PFSK-1 (cell line): ENCODE results near the gene IRAK1BP1.

Source experiments
- FOXP2 ChIP-seq: optimal IDR thresholded peaks from 2 replicates; pipeline ENCODE3; 2011; ENCODE audit warnings: borderline replicate concordance, control low read depth, inconsistent platforms; ENCODE audit not compliant: insufficient read depth; ENCODE audit errors: extremely low read length, extremely low read depth
- POLR2AphosphoS5 ChIP-seq: IDR thresholded peaks from 2 replicates; pipeline ENCODE4 v1.6.1; 2012; ENCODE audit warnings: low read depth, mild to moderate bottlenecking, control low read depth, low read length, moderate library complexity
- REST ChIP-seq, 2 experiments: IDR thresholded peaks; 2 replicates each; pipeline versions ENCODE4 v1.6.1 to v1.8.0; 2011 to 2012; ENCODE audit warnings: low read depth in 2 of 2, low read length in 2 of 2, control low read depth in 1 of 2, inconsistent platforms in 1 of 2, mild to moderate bottlenecking in 1 of 2, moderate library complexity in 1 of 2; ENCODE audit not compliant: insufficient read depth in 1 of 2
- SIN3A ChIP-seq: IDR thresholded peaks from 2 replicates; pipeline ENCODE4 v1.6.1; 2012; ENCODE audit warnings: mild to moderate bottlenecking, low read length, moderate library complexity, borderline replicate concordance; ENCODE audit not compliant: insufficient read depth
- TAF1 ChIP-seq: IDR thresholded peaks from 2 replicates; pipeline ENCODE4 v1.6.1; 2012; ENCODE audit warnings: low read length, control low read depth, borderline replicate concordance; ENCODE audit not compliant: insufficient read depth

IRAK1BP1 gene

GRCh38 chr6:78854546-78854945 lies 12.8 kb upstream of the IRAK1BP1 start:
- TF ChIP-seq FOXP2 (no peak), TAF1 (no peak), POLR2AphosphoS5 (no peak), REST (IDR thresholded peaks at IDR 0.05; ENCODE audit: insufficient read depth in 1 of 2, low read depth in 2 of 2, low read length in 2 of 2) (no peak), SIN3A (no peak)

GRCh38 chr6:78861509-78861908 lies 5.8 kb upstream of the IRAK1BP1 start:
- TF ChIP-seq FOXP2, result no peak
- TF ChIP-seq REST (IDR thresholded peaks at IDR 0.05; ENCODE audit: insufficient read depth in 1 of 2, low read depth in 2 of 2, low read length in 2 of 2), result no peak
- no peak for TF ChIP-seq POLR2AphosphoS5
- TF ChIP-seq SIN3A, result no peak
- no peak for TF ChIP-seq TAF1

DNA sequence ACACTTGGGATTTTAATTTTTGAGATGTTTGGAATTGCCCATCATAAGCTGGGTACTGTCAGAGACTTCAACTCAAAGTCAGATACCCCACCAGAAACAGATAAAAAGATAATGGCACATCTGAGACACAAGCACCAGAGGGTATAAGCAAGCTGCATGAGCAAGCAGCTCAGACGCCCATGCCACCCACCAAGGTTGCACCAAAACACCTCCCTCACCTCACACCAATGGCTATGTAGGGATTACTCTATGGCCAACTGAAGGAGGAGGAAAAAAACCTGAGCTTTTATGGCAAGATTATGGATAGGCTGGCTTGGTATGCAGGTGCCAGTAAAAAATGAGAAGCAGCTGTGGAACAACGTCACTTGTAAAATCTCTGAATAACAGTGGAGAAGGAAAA lies 3.8 kb upstream of the IRAK1BP1 start:
- no peak for TF ChIP-seq FOXP2
- TF ChIP-seq REST (IDR thresholded peaks at IDR 0.05; ENCODE audit: insufficient read depth in 1 of 2, low read depth in 2 of 2, low read length in 2 of 2), result no peak
- TF ChIP-seq TAF1, result no peak
- no peak for TF ChIP-seq POLR2AphosphoS5
- TF ChIP-seq SIN3A, result no peak

DNA sequence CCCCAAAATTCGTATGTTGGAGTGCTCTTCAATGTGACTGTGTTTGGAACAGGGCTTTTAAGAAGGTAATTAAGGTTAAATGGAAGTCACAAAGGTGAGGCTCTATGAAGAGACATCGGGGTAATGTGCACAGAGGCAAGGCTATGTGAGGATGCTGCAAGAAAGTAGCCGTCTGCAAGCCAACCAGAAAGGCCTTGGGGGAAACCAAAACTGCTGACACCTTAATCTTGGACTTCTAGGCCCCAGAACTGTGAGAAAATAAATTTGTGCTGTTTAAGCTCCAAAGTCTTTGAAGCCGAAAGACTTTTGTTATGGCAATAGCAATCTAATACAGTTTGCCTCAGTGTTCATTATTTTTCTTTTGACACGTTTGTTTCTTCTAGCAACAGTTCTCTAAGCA lies 2.4 kb upstream of the IRAK1BP1 start:
- TF ChIP-seq SIN3A (no peak), FOXP2 (no peak)

DNA sequence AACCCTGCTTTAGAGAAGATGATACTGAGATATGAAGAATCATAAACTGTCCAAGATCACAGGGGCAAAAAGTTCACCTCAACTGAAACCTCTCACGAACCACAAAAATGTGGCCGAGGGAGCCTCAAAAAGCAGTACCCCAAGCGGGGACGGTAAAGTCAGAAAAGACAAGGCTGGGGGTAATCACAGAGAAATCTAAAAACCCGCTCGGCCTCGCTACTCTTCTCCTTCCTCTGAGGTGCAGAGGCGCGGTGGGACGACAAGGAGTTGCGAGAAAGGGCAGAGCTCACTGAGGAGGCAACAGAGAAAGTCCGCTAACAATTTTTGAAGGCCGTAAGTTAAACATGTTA lies 356 bp upstream of the IRAK1BP1 start:
- TF ChIP-seq FOXP2 (no peak), TAF1 (no peak), POLR2AphosphoS5 (no peak), REST (IDR thresholded peaks at IDR 0.05; ENCODE audit: insufficient read depth in 1 of 2, low read depth in 2 of 2, low read length in 2 of 2) (no peak), SIN3A (no peak)
